Measurements from ENCODE around the gene AKAP12. TPM values are rescaled to one million over a fixed set of nuclear protein-coding genes. Genes with fewer than 3 reads are reported as not detected.

The AKAP12 gene
- polyA plus RNA-seq, 1 donor (not counting 4 experiments of a cell fraction or from before 2014, with no cell fraction given): 0.56 TPM

DNA sequence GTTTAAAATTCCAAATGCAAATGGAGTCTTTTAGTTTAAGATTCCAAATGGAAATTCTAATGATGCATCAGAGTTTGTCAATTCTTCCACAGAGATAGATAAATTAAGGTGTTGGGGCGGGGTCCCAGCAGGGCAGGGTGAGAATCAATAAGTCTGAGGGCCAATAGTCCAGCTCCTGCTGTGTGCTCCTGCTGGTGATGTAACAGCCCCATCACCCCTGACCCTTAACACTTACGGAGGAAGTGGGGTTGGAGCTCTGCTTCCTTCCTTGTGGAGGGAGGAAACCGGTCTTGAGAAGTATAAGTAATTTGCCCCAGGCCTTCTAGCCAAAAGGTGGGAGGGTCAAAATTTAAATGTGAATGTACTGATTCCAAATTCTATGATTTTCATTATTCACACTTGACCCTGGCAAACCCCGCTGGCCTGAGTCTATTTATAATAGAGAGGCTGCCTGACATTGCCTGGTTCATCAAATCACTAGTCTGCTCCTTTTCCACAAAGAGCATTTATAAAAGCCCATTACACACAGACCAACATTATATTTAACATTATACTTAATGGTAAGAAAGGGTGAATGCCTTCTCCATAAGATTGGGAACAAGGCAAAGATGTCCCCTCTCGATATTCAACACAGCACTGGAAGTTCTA is 134.4 kb downstream of the AKAP12 start:
- Histone ChIP-seq H3K27me3 (ENCODE audit: control insufficient read depth, extremely low read depth, insufficient read depth, low read length) (no peaks in the 10 kb centered on the region), H3K9me3 (ENCODE audit: control insufficient read depth, low read depth, low read length) (no peaks in the 10 kb centered on the region), H3K4me1 (ENCODE audit: control insufficient read depth, extremely low read depth, insufficient read depth, low read length) (peaks cover 12% of the 10 kb centered on the region), H3K4me3 (ENCODE audit: control insufficient read depth in 2 of 3, extremely low read depth in 1 of 3, insufficient read depth in 2 of 3, low read depth in 1 of 3, low read length in 3 of 3) (no peak overlapping the region), H3K79me2 (ENCODE audit: control insufficient read depth, insufficient read depth, low read length) (peaks cover 35% of the 10 kb centered on the region), H3K27ac (ENCODE audit: control insufficient read depth, insufficient read depth, low read length) (peak overlapping the region; percentile 36), H3K9me1 (ENCODE audit: control insufficient read depth, extremely low read depth, insufficient read depth, low read length) (no peaks in the 10 kb centered on the region), H3K4me2 (ENCODE audit: control insufficient read depth, extremely low read depth, insufficient read depth, low read depth, low read length) (peak overlapping the region; percentile 2), H3K9ac (ENCODE audit: control insufficient read depth, extremely low read depth, insufficient read depth, low read length) (no peak overlapping the region), H4K20me1 (ENCODE audit: control insufficient read depth, extremely low read depth, insufficient read depth, low read length) (peaks cover 2% of the 10 kb centered on the region), H2AFZ (ENCODE audit: control insufficient read depth, low read length) (no peak overlapping the region), H3K36me3 (ENCODE audit: control insufficient read depth in 2 of 2, extremely low read depth in 1 of 2, insufficient read depth in 2 of 2, low read length in 2 of 2) (peaks cover 4 to 8% of the 10 kb centered on the region in 2 experiments)
- dilution Hi-C loops (cut with MboI; ENCODE audit: extremely low pct_ligation_motif_present, low sequenced_read_pairs): no loop called here
- TF ChIP-seq, protein P1, sequence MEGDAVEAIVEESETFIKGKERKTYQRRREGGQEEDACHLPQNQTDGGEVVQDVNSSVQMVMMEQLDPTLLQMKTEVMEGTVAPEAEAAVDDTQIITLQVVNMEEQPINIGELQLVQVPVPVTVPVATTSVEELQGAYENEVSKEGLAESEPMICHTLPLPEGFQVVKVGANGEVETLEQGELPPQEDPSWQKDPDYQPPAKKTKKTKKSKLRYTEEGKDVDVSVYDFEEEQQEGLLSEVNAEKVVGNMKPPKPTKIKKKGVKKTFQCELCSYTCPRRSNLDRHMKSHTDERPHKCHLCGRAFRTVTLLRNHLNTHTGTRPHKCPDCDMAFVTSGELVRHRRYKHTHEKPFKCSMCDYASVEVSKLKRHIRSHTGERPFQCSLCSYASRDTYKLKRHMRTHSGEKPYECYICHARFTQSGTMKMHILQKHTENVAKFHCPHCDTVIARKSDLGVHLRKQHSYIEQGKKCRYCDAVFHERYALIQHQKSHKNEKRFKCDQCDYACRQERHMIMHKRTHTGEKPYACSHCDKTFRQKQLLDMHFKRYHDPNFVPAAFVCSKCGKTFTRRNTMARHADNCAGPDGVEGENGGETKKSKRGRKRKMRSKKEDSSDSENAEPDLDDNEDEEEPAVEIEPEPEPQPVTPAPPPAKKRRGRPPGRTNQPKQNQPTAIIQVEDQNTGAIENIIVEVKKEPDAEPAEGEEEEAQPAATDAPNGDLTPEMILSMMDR (optimal IDR thresholded peaks at IDR 0.05 in 1 of 3, IDR thresholded peaks at IDR 0.05 in 1 of 3, conservative IDR thresholded peaks at IDR 0.05 in 1 of 3; ENCODE audit: extremely low read depth in 1 of 3, insufficient read depth in 2 of 3, low read length in 3 of 3): no peak
- TF ChIP-seq EZH2 (IDR thresholded peaks at IDR 0.05; ENCODE audit: low read length): no peak
- FAIRE-seq (no peak), DNase-seq (ENCODE audit: low read depth, low spot score) (no peak)

- Histone ChIP-seq H3K36me3 (ENCODE audit: control insufficient read depth in 2 of 2, extremely low read depth in 1 of 2, insufficient read depth in 2 of 2, low read length in 2 of 2) (peaks cover 4 to 5% of the 10 kb centered on the region in 2 experiments), H3K4me2 (ENCODE audit: control insufficient read depth, extremely low read depth, insufficient read depth, low read depth, low read length) (no peak overlapping the region), H3K27ac (ENCODE audit: control insufficient read depth, insufficient read depth, low read length) (no peak overlapping the region), H3K79me2 (ENCODE audit: control insufficient read depth, insufficient read depth, low read length) (peaks cover 43% of the 10 kb centered on the region), H3K27me3 (ENCODE audit: control insufficient read depth, extremely low read depth, insufficient read depth, low read length) (no peaks in the 10 kb centered on the region), H3K4me1 (ENCODE audit: control insufficient read depth, extremely low read depth, insufficient read depth, low read length) (peaks cover 21% of the 10 kb centered on the region), H3K9me1 (ENCODE audit: control insufficient read depth, extremely low read depth, insufficient read depth, low read length) (no peaks in the 10 kb centered on the region), H2AFZ (ENCODE audit: control insufficient read depth, low read length) (no peak overlapping the region), H3K9me3 (ENCODE audit: control insufficient read depth, low read depth, low read length) (no peaks in the 10 kb centered on the region), H4K20me1 (ENCODE audit: control insufficient read depth, extremely low read depth, insufficient read depth, low read length) (peaks cover 2% of the 10 kb centered on the region), H3K9ac (ENCODE audit: control insufficient read depth, extremely low read depth, insufficient read depth, low read length) (no peak overlapping the region), H3K4me3 (ENCODE audit: control insufficient read depth in 2 of 3, extremely low read depth in 1 of 3, insufficient read depth in 2 of 3, low read depth in 1 of 3, low read length in 3 of 3) (no peak overlapping the region)
- FAIRE-seq: no peak
- DNase-seq (ENCODE audit: low read depth, low spot score): no peak
- TF ChIP-seq, protein P1 (optimal IDR thresholded peaks at IDR 0.05 in 1 of 3, IDR thresholded peaks at IDR 0.05 in 1 of 3, conservative IDR thresholded peaks at IDR 0.05 in 1 of 3; ENCODE audit: extremely low read depth in 1 of 3, insufficient read depth in 2 of 3, low read length in 3 of 3): no peak
- TF ChIP-seq EZH2 (IDR thresholded peaks at IDR 0.05; ENCODE audit: low read length): no peak
- dilution Hi-C loops (cut with MboI; ENCODE audit: extremely low pct_ligation_motif_present, low sequenced_read_pairs): no loop called here
Measured at GRCh38 chr6:151375833-151376232, 136.1 kb downstream of the AKAP12 start.
